Testis (tissue), 2 donors: ENCODE results near the gene NCKAP5.

Source experiments
- POLR2A ChIP-seq: fragments of 450-650 bp; IDR thresholded peaks from one replicate; pipeline ENCODE4 v1.6.1; 2017; ENCODE audit warnings: antibody characterized with exemption, mild to moderate bottlenecking, moderate library complexity
- TF ChIP-seq, protein P1 (sequence below), 3 experiments: fragments of 450-650 bp in 2 of 3; fragments of 200-600 bp in 1 of 3; sonication (generic) in 1 of 3; IDR thresholded peaks; one replicate each; pipeline ENCODE4 v1.5.1; 2016 to 2019; ENCODE audit warnings: antibody characterized with exemption in 3 of 3, mild to moderate bottlenecking in 2 of 3, moderate library complexity in 1 of 3

DNA sequence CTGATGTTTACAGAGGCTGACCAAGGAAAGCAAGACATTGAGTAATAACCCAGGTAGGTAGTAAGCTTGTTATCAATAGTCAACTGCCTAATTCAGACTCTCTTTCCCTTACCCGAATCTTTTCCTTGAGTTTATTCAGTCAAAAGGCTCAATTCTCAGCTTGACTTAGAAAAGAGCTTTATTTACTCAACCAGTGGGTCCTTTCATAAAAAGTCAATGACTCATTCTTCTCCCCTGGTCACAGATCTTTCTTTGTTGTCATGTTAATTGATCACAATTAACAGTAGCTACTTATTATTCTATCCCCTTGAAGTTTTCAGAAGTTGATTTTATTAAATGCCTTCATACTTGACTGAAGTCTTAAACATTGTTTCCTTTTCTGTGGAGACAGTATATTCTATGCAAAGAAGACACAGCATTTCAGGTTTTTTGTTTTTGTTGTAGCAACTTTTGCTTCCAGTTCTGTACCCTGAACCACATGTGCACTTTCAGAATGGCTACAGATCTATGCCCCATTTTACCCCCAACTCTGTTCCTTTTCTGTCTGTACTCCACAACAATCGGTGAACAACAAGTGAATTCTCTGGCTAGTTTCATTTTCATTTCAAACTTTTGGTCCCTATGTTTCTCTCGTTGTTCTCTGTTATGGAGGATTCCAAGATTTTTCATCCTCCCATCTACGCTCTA, 428.3 kb downstream of the NCKAP5 start:
- TF ChIP-seq, protein P1, sequence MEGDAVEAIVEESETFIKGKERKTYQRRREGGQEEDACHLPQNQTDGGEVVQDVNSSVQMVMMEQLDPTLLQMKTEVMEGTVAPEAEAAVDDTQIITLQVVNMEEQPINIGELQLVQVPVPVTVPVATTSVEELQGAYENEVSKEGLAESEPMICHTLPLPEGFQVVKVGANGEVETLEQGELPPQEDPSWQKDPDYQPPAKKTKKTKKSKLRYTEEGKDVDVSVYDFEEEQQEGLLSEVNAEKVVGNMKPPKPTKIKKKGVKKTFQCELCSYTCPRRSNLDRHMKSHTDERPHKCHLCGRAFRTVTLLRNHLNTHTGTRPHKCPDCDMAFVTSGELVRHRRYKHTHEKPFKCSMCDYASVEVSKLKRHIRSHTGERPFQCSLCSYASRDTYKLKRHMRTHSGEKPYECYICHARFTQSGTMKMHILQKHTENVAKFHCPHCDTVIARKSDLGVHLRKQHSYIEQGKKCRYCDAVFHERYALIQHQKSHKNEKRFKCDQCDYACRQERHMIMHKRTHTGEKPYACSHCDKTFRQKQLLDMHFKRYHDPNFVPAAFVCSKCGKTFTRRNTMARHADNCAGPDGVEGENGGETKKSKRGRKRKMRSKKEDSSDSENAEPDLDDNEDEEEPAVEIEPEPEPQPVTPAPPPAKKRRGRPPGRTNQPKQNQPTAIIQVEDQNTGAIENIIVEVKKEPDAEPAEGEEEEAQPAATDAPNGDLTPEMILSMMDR (IDR thresholded peaks at IDR 0.05): no peak
- no peak for TF ChIP-seq POLR2A
